ENCODE data around the gene PBX1. TPM values are rescaled to one million over a fixed set of nuclear protein-coding genes. Genes with fewer than 3 reads are reported as not detected.

Gene PBX1
- total and polyA plus RNA-seq, 8 donors, result 11.0 to 113 (median 23.0) TPM

- Histone ChIP-seq H3K4me3 (no peak overlapping the region), H3K36me3 (no peaks in the 10 kb centered on the region), H3K27ac (peak overlapping the region in 1 of 5 donors; percentile 81), H3K4me1 (peaks cover 11 to 88% (median 57%) of the 10 kb centered on the region in 4 donors), H3K9me3 (no peaks in the 10 kb centered on the region), H3K27me3 (no peaks in the 10 kb centered on the region)
- intact Hi-C loops (cut with DNase I; ENCODE audit: low total_unique reads), result no loop called here
- no peak for DNase-seq
- WGBS, 5 donors, result 55 to 65% (median 62%) methylated on average over 3 of the region's 3 CpGs
- TF ChIP-seq POLR2AphosphoS5 (IDR thresholded peaks at IDR 0.05) (no peak), EP300 (IDR thresholded peaks at IDR 0.05) (no peak), CTCF (IDR thresholded peaks at IDR 0.05) (no peak), POLR2A (IDR thresholded peaks at IDR 0.05) (no peak)
Measured at GRCh38 chr1:164654200-164654599, 95.2 kb downstream of the PBX1 start.

GRCh38 chr1:164658864-164659263 lies 99.9 kb downstream of the PBX1 start:
- Histone ChIP-seq H3K4me3 (no peak overlapping the region), H3K36me3 (no peaks in the 10 kb centered on the region), H3K27ac (peak overlapping the region in 4 of 5 donors; percentile 67 to 75 (median 70)), H3K4me1 (peaks cover 32 to 82% (median 49%) of the 10 kb centered on the region in 4 donors), H3K27me3 (no peaks in the 10 kb centered on the region), H3K9me3 (no peaks in the 10 kb centered on the region)
- intact Hi-C loops (cut with DNase I; ENCODE audit: low total_unique reads), result no loop called here
- DNase-seq, result no peak
- WGBS, 5 donors, result 58 to 65% (median 60%) methylated on average over 3 of the region's 3 CpGs
- TF ChIP-seq POLR2AphosphoS5 (IDR thresholded peaks at IDR 0.05), result no peak
- no peak for TF ChIP-seq POLR2A (IDR thresholded peaks at IDR 0.05)
- TF ChIP-seq CTCF (IDR thresholded peaks at IDR 0.05), result no peak
- no peak for TF ChIP-seq EP300 (IDR thresholded peaks at IDR 0.05)

DNA sequence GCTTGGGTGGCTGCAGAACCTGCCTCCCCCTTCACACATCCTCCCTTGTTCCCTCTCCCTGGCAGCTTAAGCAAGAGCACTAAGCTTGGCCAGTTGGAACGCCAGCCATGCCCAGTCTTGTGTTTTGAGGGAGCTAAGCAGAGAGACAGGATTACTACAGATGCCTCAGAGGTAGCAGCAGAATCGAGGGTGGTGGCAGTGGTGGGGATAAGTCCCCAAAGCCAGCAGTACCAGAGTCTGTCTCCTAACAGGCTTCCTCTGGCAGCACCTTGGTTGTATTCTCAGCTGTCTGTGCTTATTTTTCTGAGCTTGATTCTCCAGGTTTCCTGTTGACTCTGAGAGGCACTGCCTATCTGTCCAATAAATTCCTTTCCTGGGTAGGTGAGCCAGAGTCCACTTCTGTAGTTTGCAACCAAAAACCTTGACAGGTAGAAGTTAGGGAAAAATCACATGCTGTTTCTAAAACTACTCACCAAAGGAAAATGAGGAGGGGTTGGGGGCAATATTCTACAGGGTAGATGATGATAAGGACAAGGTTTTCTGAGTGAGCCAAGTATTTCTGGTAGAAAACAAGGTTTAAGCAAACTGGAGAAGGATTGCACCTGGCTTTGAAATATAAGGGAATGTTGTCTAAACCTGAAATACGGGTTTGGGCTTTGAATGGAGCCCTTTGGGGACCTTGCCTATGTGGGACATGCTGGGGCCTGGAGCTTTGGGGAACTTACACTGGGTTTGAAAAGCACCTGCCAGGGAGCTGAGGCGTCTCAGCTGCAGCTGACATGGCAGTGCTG lies 100.8 kb downstream of the PBX1 start:
- 25 to 52% (median 31%) methylated on average over 4 of the region's 4 CpGs for WGBS, 5 donors
- no peaks in the 10 kb centered on the region for H3K36me3 ChIP-seq
- TF ChIP-seq CTCF (IDR thresholded peaks at IDR 0.05) (peak in 1 of 7 experiments; percentile 9), EP300 (IDR thresholded peaks at IDR 0.05) (no peak)
- H3K27me3 ChIP-seq, result no peaks in the 10 kb centered on the region
- intact Hi-C loops (cut with DNase I; ENCODE audit: low total_unique reads), result no loop called here
- DNase-seq, result peak; percentile 56 to 88
- H3K9me3 ChIP-seq, result no peaks in the 10 kb centered on the region
- no peak overlapping the region for H3K4me3 ChIP-seq
- H3K4me1 ChIP-seq, result peaks cover 32 to 75% (median 47%) of the 10 kb centered on the region in 4 donors
- H3K27ac ChIP-seq, result peak overlapping the region; percentile 67 to 91 (median 71)

DNA sequence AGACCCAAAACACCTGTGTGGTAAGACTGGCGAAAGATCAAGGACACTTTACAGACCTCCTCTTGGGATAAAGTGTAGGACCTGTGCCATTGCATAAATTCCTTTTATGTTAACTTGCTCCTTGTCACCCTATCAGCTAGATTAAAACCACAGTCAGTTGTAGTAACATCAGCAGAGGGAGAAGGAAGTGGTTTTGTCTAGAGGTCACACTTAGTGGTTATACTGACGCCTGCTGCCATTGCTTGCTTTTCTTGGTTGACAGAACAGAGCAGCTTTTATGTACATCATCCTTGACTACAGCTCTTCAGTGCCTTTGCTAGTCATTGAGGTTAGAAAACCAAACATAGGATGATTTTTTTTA lies 101.4 kb downstream of the PBX1 start:
- Histone ChIP-seq H3K27me3 (no peaks in the 10 kb centered on the region), H3K36me3 (no peaks in the 10 kb centered on the region), H3K9me3 (no peaks in the 10 kb centered on the region), H3K27ac (peak overlapping the region; percentile 60 to 75 (median 68)), H3K4me1 (peaks cover 32 to 77% (median 46%) of the 10 kb centered on the region in 4 donors), H3K4me3 (no peak overlapping the region)
- TF ChIP-seq POLR2AphosphoS5 (IDR thresholded peaks at IDR 0.05) (peak in 2 of 3 donors; percentile 8 to 32), EP300 (IDR thresholded peaks at IDR 0.05) (no peak), CTCF (IDR thresholded peaks at IDR 0.05) (peak in 1 of 7 experiments; percentile 5), POLR2A (IDR thresholded peaks at IDR 0.05) (no peak)
- intact Hi-C loops (cut with DNase I; ENCODE audit: low total_unique reads), result no loop called here
- DNase-seq, result no peak
- WGBS, 5 donors, result 14 to 45% (median 27%) methylated on average over 2 of the region's 2 CpGs
